SK-N-SH (cell line): ENCODE data around the gene PIF1.

Experiments used
- CHD2 ChIP-seq: fragments of 150-350 bp; IDR thresholded peaks from 2 replicates; pipeline ENCODE4 v1.6.1; 2018; ENCODE audit warnings: low read length; ENCODE audit not compliant: partially characterized antibody
- CTCF ChIP-seq: fragments of 200-600 bp; sonication (generic); IDR thresholded peaks from 2 replicates; pipeline ENCODE4 v1.6.1; 2017; ENCODE audit warnings: antibody characterized with exemption, mild to moderate bottlenecking, moderate library complexity
- NRF1 ChIP-seq: IDR thresholded peaks from 2 replicates; pipeline ENCODE4 v1.6.1; 2012; ENCODE audit warnings: low read depth, mild to moderate bottlenecking, low read length
- PBX3 ChIP-seq: IDR thresholded peaks from 2 replicates; pipeline ENCODE4; 2012
- POLR2AphosphoS5 ChIP-seq: IDR thresholded peaks from 2 replicates; pipeline ENCODE4 v1.6.1; 2012; ENCODE audit warnings: low read depth, low read length
- RAD21 ChIP-seq: IDR thresholded peaks from 2 replicates; pipeline ENCODE4 v1.6.1; 2012; ENCODE audit warnings: mild to moderate bottlenecking, low read length
- SIN3A ChIP-seq: IDR thresholded peaks from 2 replicates; pipeline ENCODE4 v1.6.1; 2012; ENCODE audit warnings: low read depth, mild to moderate bottlenecking, low read length, moderate library complexity, borderline replicate concordance
- TEAD4 ChIP-seq: IDR thresholded peaks from 2 replicates; pipeline ENCODE4 v1.4.0; 2012; ENCODE audit warnings: mild to moderate bottlenecking, borderline replicate concordance; ENCODE audit not compliant: insufficient read depth

GRCh38 chr15:64865126-64865997 is 39.9 kb upstream of the PIF1 start:
- TF ChIP-seq CTCF (no peak), POLR2AphosphoS5 (no peak), SIN3A (no peak), RAD21 (no peak), NRF1 (no peak), PBX3 (no peak), TEAD4 (no peak), CHD2 (no peak)
